Inflammatory macrophage treated with lipopolysaccharide for 1 hour (primary cell): ENCODE data around the gene MCCD1.

ENCODE experiments used
- DNase-seq, 2 donors: peaks; one replicate each; pipeline ENCODE4 v3.0.0-alpha.2; 2020 to 2022

The MCCD1 gene

DNA sequence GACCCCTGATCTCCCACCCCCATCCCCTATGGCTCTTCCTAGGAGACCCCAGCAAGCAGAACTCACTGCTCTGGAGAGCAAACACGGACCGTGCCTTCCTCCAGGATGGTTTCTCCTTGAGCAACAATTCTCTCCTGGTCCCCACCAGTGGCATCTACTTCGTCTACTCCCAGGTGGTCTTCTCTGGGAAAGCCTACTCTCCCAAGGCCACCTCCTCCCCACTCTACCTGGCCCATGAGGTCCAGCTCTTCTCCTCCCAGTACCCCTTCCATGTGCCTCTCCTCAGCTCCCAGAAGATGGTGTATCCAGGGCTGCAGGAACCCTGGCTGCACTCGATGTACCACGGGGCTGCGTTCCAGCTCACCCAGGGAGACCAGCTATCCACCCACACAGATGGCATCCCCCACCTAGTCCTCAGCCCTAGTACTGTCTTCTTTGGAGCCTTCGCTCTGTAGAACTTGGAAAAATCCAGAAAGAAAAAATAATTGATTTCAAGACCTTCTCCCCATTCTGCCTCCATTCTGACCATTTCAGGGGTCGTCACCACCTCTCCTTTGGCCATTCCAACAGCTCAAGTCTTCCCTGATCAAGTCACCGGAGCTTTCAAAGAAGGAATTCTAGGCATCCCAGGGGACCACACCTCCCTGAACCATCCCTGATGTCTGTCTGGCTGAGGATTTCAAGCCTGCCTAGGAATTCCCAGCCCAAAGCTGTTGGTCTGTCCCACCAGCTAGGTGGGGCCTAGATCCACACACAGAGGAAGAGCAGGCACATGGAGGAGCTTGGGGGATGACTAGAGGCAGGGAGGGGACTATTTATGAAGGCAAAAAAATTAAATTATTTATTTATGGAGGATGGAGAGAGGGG is 44.7 kb downstream of the MCCD1 start:
- DNase-seq: no peak

GRCh38 chr6:31574106-31575061 is 45.6 kb downstream of the MCCD1 start:
- peak in 1 of 2 donors; percentile 32 for DNase-seq

DNA sequence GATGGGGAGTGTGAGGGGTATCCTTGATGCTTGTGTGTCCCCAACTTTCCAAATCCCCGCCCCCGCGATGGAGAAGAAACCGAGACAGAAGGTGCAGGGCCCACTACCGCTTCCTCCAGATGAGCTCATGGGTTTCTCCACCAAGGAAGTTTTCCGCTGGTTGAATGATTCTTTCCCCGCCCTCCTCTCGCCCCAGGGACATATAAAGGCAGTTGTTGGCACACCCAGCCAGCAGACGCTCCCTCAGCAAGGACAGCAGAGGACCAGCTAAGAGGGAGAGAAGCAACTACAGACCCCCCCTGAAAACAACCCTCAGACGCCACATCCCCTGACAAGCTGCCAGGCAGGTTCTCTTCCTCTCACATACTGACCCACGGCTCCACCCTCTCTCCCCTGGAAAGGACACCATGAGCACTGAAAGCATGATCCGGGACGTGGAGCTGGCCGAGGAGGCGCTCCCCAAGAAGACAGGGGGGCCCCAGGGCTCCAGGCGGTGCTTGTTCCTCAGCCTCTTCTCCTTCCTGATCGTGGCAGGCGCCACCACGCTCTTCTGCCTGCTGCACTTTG is 46.7 kb downstream of the MCCD1 start, which contains the start of gene TNF:
TNF (plus strand) TSS at position 231 of the 567 bp plus-strand sequence; CDS start at position 408, 177 bp downstream.
- DNase-seq: peak; percentile 97 to 99

GRCh38 chr6:31575952-31576685 is 47.4 kb downstream of the MCCD1 start:
- peak; percentile 62 to 76 for DNase-seq

DNA sequence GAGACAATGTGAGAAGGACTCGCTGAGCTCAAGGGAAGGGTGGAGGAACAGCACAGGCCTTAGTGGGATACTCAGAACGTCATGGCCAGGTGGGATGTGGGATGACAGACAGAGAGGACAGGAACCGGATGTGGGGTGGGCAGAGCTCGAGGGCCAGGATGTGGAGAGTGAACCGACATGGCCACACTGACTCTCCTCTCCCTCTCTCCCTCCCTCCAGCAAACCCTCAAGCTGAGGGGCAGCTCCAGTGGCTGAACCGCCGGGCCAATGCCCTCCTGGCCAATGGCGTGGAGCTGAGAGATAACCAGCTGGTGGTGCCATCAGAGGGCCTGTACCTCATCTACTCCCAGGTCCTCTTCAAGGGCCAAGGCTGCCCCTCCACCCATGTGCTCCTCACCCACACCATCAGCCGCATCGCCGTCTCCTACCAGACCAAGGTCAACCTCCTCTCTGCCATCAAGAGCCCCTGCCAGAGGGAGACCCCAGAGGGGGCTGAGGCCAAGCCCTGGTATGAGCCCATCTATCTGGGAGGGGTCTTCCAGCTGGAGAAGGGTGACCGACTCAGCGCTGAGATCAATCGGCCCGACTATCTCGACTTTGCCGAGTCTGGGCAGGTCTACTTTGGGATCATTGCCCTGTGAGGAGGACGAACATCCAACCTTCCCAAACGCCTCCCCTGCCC is 48.3 kb downstream of the MCCD1 start:
- peak; percentile 84 for DNase-seq

DNA sequence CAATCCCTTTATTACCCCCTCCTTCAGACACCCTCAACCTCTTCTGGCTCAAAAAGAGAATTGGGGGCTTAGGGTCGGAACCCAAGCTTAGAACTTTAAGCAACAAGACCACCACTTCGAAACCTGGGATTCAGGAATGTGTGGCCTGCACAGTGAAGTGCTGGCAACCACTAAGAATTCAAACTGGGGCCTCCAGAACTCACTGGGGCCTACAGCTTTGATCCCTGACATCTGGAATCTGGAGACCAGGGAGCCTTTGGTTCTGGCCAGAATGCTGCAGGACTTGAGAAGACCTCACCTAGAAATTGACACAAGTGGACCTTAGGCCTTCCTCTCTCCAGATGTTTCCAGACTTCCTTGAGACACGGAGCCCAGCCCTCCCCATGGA is 48.8 kb downstream of the MCCD1 start:
- DNase-seq: peak; percentile 62 to 71

- peak; percentile 72 to 75 for DNase-seq
These were observed 49.7 kb downstream of the MCCD1 start for GRCh38 chr6:31578184-31579118.

DNA sequence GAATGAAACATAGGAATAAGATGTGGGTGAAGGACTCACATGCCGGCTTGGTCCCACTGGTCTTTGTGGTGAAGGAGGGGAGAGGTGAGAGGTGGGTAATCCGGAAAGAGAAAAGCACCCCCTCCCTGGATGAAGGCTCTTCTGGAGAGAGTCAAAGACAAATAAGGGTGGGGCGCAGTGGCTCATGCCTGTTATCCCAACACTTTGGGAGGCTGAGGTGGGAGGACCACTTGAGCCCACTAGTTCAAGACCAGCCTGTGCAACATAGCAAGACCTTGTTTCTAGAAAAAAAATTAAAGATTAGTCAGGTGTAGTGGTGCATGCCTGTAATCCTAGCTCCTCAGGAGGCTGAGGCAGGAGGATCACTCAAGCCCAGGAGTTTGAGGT is 50.4 kb downstream of the MCCD1 start:
- peak; percentile 50 to 69 for DNase-seq
